HEK293 (cell line): Measurements from ENCODE around the gene CIRBP.

Experiments used
- CTCF ChIA-PET: fragments of 350-600 bp; formaldehyde crosslinking; extraction: SDS; loops from one replicate; lab custom pipeline; 2021; ENCODE audit warnings: antibody characterized with exemption; lab: Yijun Ruan, JAX
- POLR2A ChIA-PET: fragments of 300-600 bp; formaldehyde crosslinking; extraction: SDS; loops from one replicate; lab custom pipeline; 2020; ENCODE audit warnings: antibody characterized with exemption, inconsistent platforms; lab: Yijun Ruan, JAX
- H3K27ac ChIP-seq: fragments of 200-500 bp; sonication (Bioruptor generic); 2 replicates; pipeline ENCODE4 v1.5.1; 2014; ENCODE audit warnings: low read depth, low read length, control low read depth, inconsistent platforms; ENCODE audit errors: extremely low read depth
- H3K36me3 ChIP-seq, 2 experiments: fragments of 200-500 bp in 1 of 2; sonication (Bioruptor generic) in 1 of 2; 1 replicate in 1 of 2; 2 replicates in 1 of 2; pipeline ENCODE4 v1.5.1; 2014 to 2017; ENCODE audit warnings: inconsistent platforms in 2 of 2, low read length in 2 of 2; ENCODE audit not compliant: control insufficient read depth in 2 of 2, insufficient read depth in 1 of 2
- H3K4me1 ChIP-seq: fragments of 200-500 bp; sonication (Bioruptor generic); 2 replicates; pipeline ENCODE4 v1.5.1; 2014; ENCODE audit warnings: mild to moderate bottlenecking, low read length, inconsistent platforms; ENCODE audit not compliant: control insufficient read depth, insufficient read depth
- H3K4me3 ChIP-seq: 2 replicates; pipeline ENCODE4 v1.5.1; 2011; ENCODE audit warnings: low read depth, mild to moderate bottlenecking, control low read depth, low read length, moderate library complexity
- H3K9me3 ChIP-seq: fragments of 200-500 bp; sonication (Bioruptor generic); 2 replicates; pipeline ENCODE4 v1.5.1; 2014; ENCODE audit warnings: low read depth, low read length, inconsistent platforms; ENCODE audit not compliant: control insufficient read depth, insufficient read depth
- EGR2 ChIP-seq: fragments of 450-650 bp; formaldehyde crosslinking; IDR thresholded peaks from 2 replicates; pipeline ENCODE4 v1.5.1; 2016; ENCODE audit warnings: low read depth, missing biosample characterization, missing genetic modification characterization
- IKZF3 ChIP-seq: fragments of 450-650 bp; IDR thresholded peaks from 2 replicates; pipeline ENCODE4 v1.5.0; 2018; ENCODE audit warnings: missing biosample characterization, mild to moderate bottlenecking, missing genetic modification characterization, moderate library complexity
- KLF10 ChIP-seq: fragments of 450-650 bp; IDR thresholded peaks from 2 replicates; pipeline ENCODE4 v1.5.1; 2018; ENCODE audit warnings: missing biosample characterization, mild to moderate bottlenecking, missing genetic modification characterization
- OVOL3 ChIP-seq: fragments of 450-650 bp; formaldehyde crosslinking; IDR thresholded peaks from 2 replicates; pipeline ENCODE4 v1.5.1; 2016; ENCODE audit warnings: missing biosample characterization, missing genetic modification characterization
- PRDM1 ChIP-seq: fragments of 450-650 bp; formaldehyde crosslinking; IDR thresholded peaks from 2 replicates; pipeline ENCODE4; 2016; ENCODE audit warnings: missing biosample characterization, missing genetic modification characterization
- SP2 ChIP-seq: fragments of 450-650 bp; formaldehyde crosslinking; IDR thresholded peaks from 2 replicates; pipeline ENCODE4 v1.5.1; 2016; ENCODE audit warnings: missing biosample characterization, missing genetic modification characterization
- ZBTB48 ChIP-seq: fragments of 450-650 bp; formaldehyde crosslinking; IDR thresholded peaks from 2 replicates; pipeline ENCODE4 v1.5.1; 2016; ENCODE audit warnings: missing biosample characterization, missing genetic modification characterization
- ZEB2 ChIP-seq: fragments of 450-650 bp; formaldehyde crosslinking; IDR thresholded peaks from 2 replicates; pipeline ENCODE4 v1.5.1; 2016; ENCODE audit warnings: missing biosample characterization, missing genetic modification characterization
- ZFHX2 ChIP-seq: fragments of 450-650 bp; formaldehyde crosslinking; conservative IDR thresholded peaks from 2 replicates; pipeline ENCODE4 v1.5.1; 2016; ENCODE audit warnings: missing biosample characterization, missing genetic modification characterization
- ZFP69B ChIP-seq: fragments of 450-650 bp; formaldehyde crosslinking; IDR thresholded peaks from 2 replicates; pipeline ENCODE4 v1.5.1; 2016; ENCODE audit warnings: missing biosample characterization, missing genetic modification characterization
- ZIC2 ChIP-seq: fragments of 450-650 bp; formaldehyde crosslinking; IDR thresholded peaks from 2 replicates; pipeline ENCODE4 v1.5.1; 2016; ENCODE audit warnings: missing biosample characterization, missing genetic modification characterization
- ZNF324 ChIP-seq: fragments of 450-650 bp; formaldehyde crosslinking; IDR thresholded peaks from 2 replicates; pipeline ENCODE4 v1.5.1; 2016; ENCODE audit warnings: missing biosample characterization, missing genetic modification characterization
- ZNF433 ChIP-seq: fragments of 450-650 bp; formaldehyde crosslinking; IDR thresholded peaks from 2 replicates; pipeline ENCODE4 v1.5.1; 2016; ENCODE audit warnings: missing biosample characterization, missing genetic modification characterization, low read depth
- ZNF473 ChIP-seq: fragments of 450-650 bp; formaldehyde crosslinking; IDR thresholded peaks from 2 replicates; pipeline ENCODE4 v1.5.1; 2017; ENCODE audit warnings: missing biosample characterization, missing genetic modification characterization
- ZNF610 ChIP-seq: fragments of 450-650 bp; formaldehyde crosslinking; IDR thresholded peaks from 2 replicates; pipeline ENCODE4 v1.5.1; 2016; ENCODE audit warnings: missing biosample characterization, missing genetic modification characterization, borderline replicate concordance
- ZNF629 ChIP-seq: fragments of 450-650 bp; formaldehyde crosslinking; IDR thresholded peaks from 2 replicates; pipeline ENCODE4 v1.5.1; 2017; ENCODE audit warnings: missing biosample characterization, missing genetic modification characterization
- ZNF660 ChIP-seq: fragments of 450-650 bp; IDR thresholded peaks from 2 replicates; pipeline ENCODE4 v1.5.1; 2018; ENCODE audit warnings: missing biosample characterization, mild to moderate bottlenecking, missing genetic modification characterization
- TF ChIP-seq, protein P1 (sequence below): fragments of 450-650 bp; formaldehyde crosslinking; IDR thresholded peaks from 2 replicates; pipeline ENCODE4 v1.5.1; 2016; ENCODE audit warnings: missing biosample characterization, missing genetic modification characterization
- TF ChIP-seq, protein P2 (sequence below): fragments of 450-650 bp; formaldehyde crosslinking; IDR thresholded peaks from 2 replicates; pipeline ENCODE4 v1.5.1; 2016; ENCODE audit warnings: missing biosample characterization, missing genetic modification characterization
- TF ChIP-seq, protein P3 (sequence below): fragments of 450-650 bp; formaldehyde crosslinking; IDR thresholded peaks from 2 replicates; pipeline ENCODE4 v1.5.1; 2016; ENCODE audit warnings: missing biosample characterization, missing genetic modification characterization
- TF ChIP-seq, protein P4 (sequence below): fragments of 450-650 bp; formaldehyde crosslinking; IDR thresholded peaks from 2 replicates; pipeline ENCODE4 v1.5.1; 2016; ENCODE audit warnings: missing biosample characterization, missing genetic modification characterization
- TF ChIP-seq, protein P5 (sequence below): fragments of 450-650 bp; formaldehyde crosslinking; IDR thresholded peaks from 2 replicates; pipeline ENCODE4 v1.5.1; 2017; ENCODE audit warnings: missing biosample characterization, missing genetic modification characterization
- TF ChIP-seq, protein P6 (sequence below): fragments of 450-650 bp; formaldehyde crosslinking; IDR thresholded peaks from 2 replicates; pipeline ENCODE4 v1.5.1; 2017; ENCODE audit warnings: missing biosample characterization, missing genetic modification characterization

Gene CIRBP

DNA sequence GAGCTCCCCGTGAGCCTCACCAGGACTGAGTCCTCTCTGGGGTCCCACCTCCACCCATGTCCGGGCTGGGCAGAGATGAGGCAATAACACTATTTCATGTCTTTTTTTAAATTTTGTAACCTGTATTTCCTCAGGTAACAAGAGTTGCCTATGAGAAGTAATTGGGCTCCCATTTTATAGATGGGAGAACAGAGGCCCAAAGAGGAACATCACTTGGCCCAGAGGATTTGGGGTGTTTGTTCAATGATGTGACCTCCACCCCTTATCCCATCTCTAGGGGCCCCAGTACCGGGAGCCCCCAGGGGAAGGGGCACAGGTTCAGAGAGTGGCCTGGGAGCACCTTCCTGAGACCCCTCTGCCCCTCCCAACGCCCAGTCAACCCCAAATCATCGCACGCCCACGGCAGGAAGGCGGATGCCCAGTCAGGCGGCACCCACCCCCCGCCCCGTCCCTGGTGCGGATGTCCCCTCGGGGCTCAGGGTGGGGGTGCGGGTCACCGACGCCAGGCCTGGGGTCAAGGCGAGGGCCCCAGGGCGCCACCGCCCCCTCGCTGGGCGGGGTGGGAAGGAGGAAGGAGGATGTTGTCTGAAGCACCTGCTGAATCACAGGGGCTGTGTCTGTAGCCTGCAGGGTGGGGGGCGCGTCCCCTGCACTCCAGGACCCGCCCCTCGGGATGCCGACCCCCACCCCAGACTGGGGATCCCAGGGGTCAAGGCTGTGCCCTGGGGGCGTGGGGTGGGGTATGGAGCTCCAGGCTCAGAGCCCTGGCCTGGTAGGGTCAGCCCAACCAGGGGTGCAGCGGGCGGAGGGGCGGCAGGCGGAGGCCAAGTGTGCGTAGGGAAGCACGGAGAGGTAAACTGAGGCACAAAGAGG is 9.0 kb upstream of the CIRBP start (continued):
- TF ChIP-seq, protein P1, sequence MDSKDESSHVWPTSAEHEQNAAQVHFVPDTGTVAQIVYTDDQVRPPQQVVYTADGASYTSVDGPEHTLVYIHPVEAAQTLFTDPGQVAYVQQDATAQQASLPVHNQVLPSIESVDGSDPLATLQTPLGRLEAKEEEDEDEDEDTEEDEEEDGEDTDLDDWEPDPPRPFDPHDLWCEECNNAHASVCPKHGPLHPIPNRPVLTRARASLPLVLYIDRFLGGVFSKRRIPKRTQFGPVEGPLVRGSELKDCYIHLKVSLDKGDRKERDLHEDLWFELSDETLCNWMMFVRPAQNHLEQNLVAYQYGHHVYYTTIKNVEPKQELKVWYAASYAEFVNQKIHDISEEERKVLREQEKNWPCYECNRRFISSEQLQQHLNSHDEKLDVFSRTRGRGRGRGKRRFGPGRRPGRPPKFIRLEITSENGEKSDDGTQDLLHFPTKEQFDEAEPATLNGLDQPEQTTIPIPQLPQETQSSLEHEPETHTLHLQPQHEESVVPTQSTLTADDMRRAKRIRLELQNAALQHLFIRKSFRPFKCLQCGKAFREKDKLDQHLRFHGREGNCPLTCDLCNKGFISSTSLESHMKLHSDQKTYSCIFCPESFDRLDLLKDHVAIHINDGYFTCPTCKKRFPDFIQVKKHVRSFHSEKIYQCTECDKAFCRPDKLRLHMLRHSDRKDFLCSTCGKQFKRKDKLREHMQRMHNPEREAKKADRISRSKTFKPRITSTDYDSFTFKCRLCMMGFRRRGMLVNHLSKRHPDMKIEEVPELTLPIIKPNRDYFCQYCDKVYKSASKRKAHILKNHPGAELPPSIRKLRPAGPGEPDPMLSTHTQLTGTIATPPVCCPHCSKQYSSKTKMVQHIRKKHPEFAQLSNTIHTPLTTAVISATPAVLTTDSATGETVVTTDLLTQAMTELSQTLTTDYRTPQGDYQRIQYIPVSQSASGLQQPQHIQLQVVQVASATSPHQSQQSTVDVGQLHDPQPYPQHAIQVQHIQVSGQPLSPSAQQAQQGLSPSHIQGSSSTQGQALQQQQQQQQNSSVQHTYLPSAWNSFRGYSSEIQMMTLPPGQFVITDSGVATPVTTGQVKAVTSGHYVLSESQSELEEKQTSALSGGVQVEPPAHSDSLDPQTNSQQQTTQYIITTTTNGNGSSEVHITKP (tag by site-specific recombination): peak; percentile 96; the same call in 1 of the 2 replicates
- TF ChIP-seq OVOL3 (no peak), ZNF324 (peak; percentile 40; the same call in 1 of the 2 replicates), ZNF610 (no peak), ZNF629 (tag by site-specific recombination) (no peak), ZFP69B (tag by site-specific recombination) (no peak), PRDM1 (tag by site-specific recombination) (no peak), ZNF473 (tag by site-specific recombination) (no peak), ZNF433 (no peak)
- TF ChIP-seq, protein P2, sequence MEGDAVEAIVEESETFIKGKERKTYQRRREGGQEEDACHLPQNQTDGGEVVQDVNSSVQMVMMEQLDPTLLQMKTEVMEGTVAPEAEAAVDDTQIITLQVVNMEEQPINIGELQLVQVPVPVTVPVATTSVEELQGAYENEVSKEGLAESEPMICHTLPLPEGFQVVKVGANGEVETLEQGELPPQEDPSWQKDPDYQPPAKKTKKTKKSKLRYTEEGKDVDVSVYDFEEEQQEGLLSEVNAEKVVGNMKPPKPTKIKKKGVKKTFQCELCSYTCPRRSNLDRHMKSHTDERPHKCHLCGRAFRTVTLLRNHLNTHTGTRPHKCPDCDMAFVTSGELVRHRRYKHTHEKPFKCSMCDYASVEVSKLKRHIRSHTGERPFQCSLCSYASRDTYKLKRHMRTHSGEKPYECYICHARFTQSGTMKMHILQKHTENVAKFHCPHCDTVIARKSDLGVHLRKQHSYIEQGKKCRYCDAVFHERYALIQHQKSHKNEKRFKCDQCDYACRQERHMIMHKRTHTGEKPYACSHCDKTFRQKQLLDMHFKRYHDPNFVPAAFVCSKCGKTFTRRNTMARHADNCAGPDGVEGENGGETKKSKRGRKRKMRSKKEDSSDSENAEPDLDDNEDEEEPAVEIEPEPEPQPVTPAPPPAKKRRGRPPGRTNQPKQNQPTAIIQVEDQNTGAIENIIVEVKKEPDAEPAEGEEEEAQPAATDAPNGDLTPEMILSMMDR (tag by site-specific recombination): no peak
- TF ChIP-seq, protein P3, sequence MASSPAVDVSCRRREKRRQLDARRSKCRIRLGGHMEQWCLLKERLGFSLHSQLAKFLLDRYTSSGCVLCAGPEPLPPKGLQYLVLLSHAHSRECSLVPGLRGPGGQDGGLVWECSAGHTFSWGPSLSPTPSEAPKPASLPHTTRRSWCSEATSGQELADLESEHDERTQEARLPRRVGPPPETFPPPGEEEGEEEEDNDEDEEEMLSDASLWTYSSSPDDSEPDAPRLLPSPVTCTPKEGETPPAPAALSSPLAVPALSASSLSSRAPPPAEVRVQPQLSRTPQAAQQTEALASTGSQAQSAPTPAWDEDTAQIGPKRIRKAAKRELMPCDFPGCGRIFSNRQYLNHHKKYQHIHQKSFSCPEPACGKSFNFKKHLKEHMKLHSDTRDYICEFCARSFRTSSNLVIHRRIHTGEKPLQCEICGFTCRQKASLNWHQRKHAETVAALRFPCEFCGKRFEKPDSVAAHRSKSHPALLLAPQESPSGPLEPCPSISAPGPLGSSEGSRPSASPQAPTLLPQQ: no peak

DNA sequence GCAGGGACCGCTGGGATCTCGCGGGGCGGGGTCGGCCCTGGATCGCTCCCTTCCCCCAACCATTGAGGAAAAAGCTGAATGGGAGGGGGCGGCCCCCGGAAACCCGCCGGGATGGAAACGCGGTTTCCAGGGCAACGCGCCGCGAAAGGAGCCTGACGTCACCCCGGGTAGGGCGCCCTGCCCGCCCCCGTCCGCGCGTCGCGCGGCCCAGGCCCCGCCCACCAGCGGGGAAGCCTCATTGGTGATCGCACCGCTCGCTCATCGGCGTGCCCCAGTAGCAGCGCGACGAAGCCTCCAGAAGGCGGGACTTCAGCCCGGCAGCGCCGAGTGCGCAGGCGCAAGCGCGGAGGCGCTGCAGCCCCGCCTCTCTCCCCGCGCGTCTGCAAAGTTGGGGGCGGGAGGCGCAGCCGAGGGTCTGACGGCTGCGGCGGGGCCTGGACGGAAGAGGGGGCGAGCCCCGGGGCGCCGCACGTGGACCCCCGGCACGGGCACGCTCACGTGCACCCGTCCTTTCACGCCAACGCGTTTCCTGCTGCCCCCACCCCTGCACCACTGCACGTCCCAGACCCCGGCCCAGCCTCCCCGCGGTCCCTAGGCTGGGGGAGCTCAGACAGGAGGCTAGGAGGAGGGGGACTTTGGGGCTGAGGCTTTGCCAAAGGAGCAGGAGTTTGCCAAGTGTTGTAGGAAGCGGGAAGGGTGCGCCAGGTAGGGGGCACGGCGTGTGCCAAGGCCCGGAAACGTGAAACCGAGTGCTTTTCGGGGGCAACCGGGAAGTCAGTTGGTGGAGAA is 8.2 kb upstream of the CIRBP start:
- H3K4me3 ChIP-seq: peak overlapping the region; percentile 55
- peaks cover 14 to 22% of the 10 kb centered on the region in 2 experiments for H3K36me3 ChIP-seq
- CTCF ChIA-PET: interaction anchor here (11.3 kb wide), 1 partner anchor 16 kb away, joined by 299 read pairs; no protein-coding TSS in a partner anchor
- peak overlapping the region; percentile 68; the same call in 1 of the 2 replicates for H3K27ac ChIP-seq
- POLR2A ChIA-PET: interaction anchor here (0.9 to 10.8 kb wide), 6 partner anchors 5 to 16 kb away, joined by 3 to 407 read pairs (median 10); partner anchors contain the start of genes CIRBP and FAM174C
- no peaks in the 10 kb centered on the region for H3K9me3 ChIP-seq
- H3K4me1 ChIP-seq: peaks cover 26% of the 10 kb centered on the region
- peak; percentile 49; the same call in 1 of the 2 replicates for TF ChIP-seq ZNF660
- peak; percentile 6; the same call in 1 of the 2 replicates for TF ChIP-seq ZIC2
- peak; percentile 16 for TF ChIP-seq ZEB2 (tag by site-specific recombination)
- peak; percentile 93 for TF ChIP-seq ZBTB48 (tag by site-specific recombination)
- peak; percentile 96 for TF ChIP-seq ZFHX2 (tag by site-specific recombination)
- TF ChIP-seq SP2 (tag by site-specific recombination): peak; percentile 97
- TF ChIP-seq EGR2 (tag by site-specific recombination): peak; percentile 82
- TF ChIP-seq, protein P4, sequence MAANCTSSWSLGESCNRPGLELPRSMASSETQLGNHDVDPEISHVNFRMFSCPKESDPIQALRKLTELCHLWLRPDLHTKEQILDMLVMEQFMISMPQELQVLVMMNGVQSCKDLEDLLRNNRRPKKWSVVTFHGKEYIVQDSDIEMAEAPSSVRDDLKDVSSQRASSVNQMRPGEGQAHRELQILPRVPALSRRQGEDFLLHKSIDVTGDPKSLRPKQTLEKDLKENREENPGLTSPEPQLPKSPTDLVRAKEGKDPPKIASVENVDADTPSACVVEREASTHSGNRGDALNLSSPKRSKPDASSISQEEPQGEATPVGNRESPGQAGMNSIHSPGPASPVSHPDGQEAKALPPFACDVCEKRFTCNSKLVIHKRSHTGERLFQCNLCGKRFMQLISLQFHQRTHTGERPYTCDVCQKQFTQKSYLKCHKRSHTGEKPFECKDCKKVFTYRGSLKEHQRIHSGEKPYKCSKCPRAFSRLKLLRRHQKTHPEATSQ (tag by site-specific recombination): peak; percentile 31; the same call in 1 of the 2 replicates
- TF ChIP-seq, protein P5, sequence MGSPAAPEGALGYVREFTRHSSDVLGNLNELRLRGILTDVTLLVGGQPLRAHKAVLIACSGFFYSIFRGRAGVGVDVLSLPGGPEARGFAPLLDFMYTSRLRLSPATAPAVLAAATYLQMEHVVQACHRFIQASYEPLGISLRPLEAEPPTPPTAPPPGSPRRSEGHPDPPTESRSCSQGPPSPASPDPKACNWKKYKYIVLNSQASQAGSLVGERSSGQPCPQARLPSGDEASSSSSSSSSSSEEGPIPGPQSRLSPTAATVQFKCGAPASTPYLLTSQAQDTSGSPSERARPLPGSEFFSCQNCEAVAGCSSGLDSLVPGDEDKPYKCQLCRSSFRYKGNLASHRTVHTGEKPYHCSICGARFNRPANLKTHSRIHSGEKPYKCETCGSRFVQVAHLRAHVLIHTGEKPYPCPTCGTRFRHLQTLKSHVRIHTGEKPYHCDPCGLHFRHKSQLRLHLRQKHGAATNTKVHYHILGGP (tag by site-specific recombination): no peak
- TF ChIP-seq IKZF3 (tag by site-specific recombination): peak; percentile 87
- TF ChIP-seq KLF10 (tag by site-specific recombination): peak; percentile 93
- TF ChIP-seq, protein P6, sequence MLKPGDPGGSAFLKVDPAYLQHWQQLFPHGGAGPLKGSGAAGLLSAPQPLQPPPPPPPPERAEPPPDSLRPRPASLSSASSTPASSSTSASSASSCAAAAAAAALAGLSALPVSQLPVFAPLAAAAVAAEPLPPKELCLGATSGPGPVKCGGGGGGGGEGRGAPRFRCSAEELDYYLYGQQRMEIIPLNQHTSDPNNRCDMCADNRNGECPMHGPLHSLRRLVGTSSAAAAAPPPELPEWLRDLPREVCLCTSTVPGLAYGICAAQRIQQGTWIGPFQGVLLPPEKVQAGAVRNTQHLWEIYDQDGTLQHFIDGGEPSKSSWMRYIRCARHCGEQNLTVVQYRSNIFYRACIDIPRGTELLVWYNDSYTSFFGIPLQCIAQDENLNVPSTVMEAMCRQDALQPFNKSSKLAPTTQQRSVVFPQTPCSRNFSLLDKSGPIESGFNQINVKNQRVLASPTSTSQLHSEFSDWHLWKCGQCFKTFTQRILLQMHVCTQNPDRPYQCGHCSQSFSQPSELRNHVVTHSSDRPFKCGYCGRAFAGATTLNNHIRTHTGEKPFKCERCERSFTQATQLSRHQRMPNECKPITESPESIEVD (tag by site-specific recombination): no peak
